A673 (cell line): ENCODE results near the gene LRRTM2. TPM values are rescaled to one million over a fixed set of nuclear protein-coding genes. Genes with fewer than 3 reads are reported as not detected.

Experiments used
- BruUV-seq: library from RNA; stranded (reverse); fragments of 400-500 nt; replicated peaks from 2 replicates; lab custom pipeline; 2021; lab: Mats Ljungman, UMichigan
- CTCF ChIA-PET: fragments of 300-600 bp; sonication (Branson Sonifier 250); formaldehyde crosslinking; loops from one replicate; lab custom pipeline; 2022; ENCODE audit warnings: antibody characterized with exemption; lab: Charles Lee
- POLR2A ChIA-PET: fragments of 300-600 bp; sonication (Branson Sonifier 250); formaldehyde crosslinking; loops from one replicate; lab custom pipeline; 2022; ENCODE audit warnings: antibody characterized with exemption; ENCODE audit not compliant: low non-redundant PET; lab: Charles Lee
- DNase-seq: peaks from one replicate; pipeline ENCODE4 v3.0.0-alpha.2; 2015; ENCODE audit warnings: low spot score
- H3K27ac ChIP-seq: fragments of 200-600 bp; sonication (generic); 2 replicates; pipeline ENCODE4 v1.5.1; 2016; ENCODE audit warnings: mixed run types, low read depth, mild to moderate bottlenecking, mixed read lengths, antibody characterized with exemption, low read length; ENCODE audit not compliant: poor library complexity, severe bottlenecking
- H3K27me3 ChIP-seq: fragments of 200-600 bp; sonication (generic); replicated peaks from 2 replicates; pipeline ENCODE4 v1.6.1; 2017; ENCODE audit warnings: mixed run types, low read depth, mild to moderate bottlenecking, mixed read lengths, antibody characterized with exemption, low read length; ENCODE audit not compliant: insufficient read depth, poor library complexity
- H3K36me3 ChIP-seq: fragments of 200-600 bp; sonication (generic); 2 replicates; pipeline ENCODE4 v1.6.1; 2016; ENCODE audit warnings: mixed run types, mild to moderate bottlenecking, mixed read lengths, antibody characterized with exemption, low read length; ENCODE audit not compliant: insufficient read depth, poor library complexity, severe bottlenecking
- H3K4me1 ChIP-seq: fragments of 200-600 bp; sonication (generic); 2 replicates; pipeline ENCODE4 v1.6.1; 2017; ENCODE audit warnings: mixed run types, mild to moderate bottlenecking, mixed read lengths, antibody characterized with exemption, low read length; ENCODE audit not compliant: insufficient read depth, poor library complexity, severe bottlenecking
- H3K4me3 ChIP-seq: fragments of 200-600 bp; sonication (generic); 2 replicates; pipeline ENCODE4 v1.5.1; 2016; ENCODE audit warnings: low read depth, mixed run types, mild to moderate bottlenecking, mixed read lengths, low read length; ENCODE audit not compliant: poor library complexity, severe bottlenecking
- H3K9me3 ChIP-seq: fragments of 200-600 bp; sonication (generic); 2 replicates; pipeline ENCODE4 v1.6.1; 2016; ENCODE audit warnings: mixed run types, low read depth, mild to moderate bottlenecking, mixed read lengths, antibody characterized with exemption, low read length; ENCODE audit not compliant: poor library complexity, severe bottlenecking
- EZH2 ChIP-seq: fragments of 200-600 bp; sonication (generic); IDR thresholded peaks from 2 replicates; pipeline ENCODE4 v1.6.1; 2017; ENCODE audit warnings: borderline replicate concordance, low read depth, mild to moderate bottlenecking, mixed read lengths, antibody characterized with exemption, low read length; ENCODE audit not compliant: poor library complexity, severe bottlenecking
- intact Hi-C: fragments of 100-400 bp; cut with micrococcal nuclease; formaldehyde crosslinking; loops from one replicate; pipeline ENCODE4 v1.10.0; 2022; ENCODE audit not compliant: unreplicated experiment
- total RNA-seq: library from RNA; stranded (reverse); gene quantifications from 2 replicates; pipeline ENCODE4 v1.2.3, GENCODE V29; 2021
- TF ChIP-seq, protein P1 (sequence below): fragments of 300-800, 200-600 bp; sonication (generic); conservative IDR thresholded peaks from 2 replicates; pipeline ENCODE4 v1.5.1; 2017; ENCODE audit warnings: low read depth, mild to moderate bottlenecking, antibody characterized with exemption, low read length, moderate library complexity, mixed read lengths

Gene LRRTM2
- total RNA-seq, 1 experiment from 2014 or later, result 0.67 TPM

- BruUV-seq, result no TSS peak
- Histone ChIP-seq H3K4me1 (no peaks in the 10 kb centered on the region), H3K27ac (no peak overlapping the region), H3K27me3 (no peaks in the 10 kb centered on the region), H3K36me3 (no peaks in the 10 kb centered on the region), H3K4me3 (no peak overlapping the region), H3K9me3 (no peaks in the 10 kb centered on the region)
- no peak for DNase-seq
- POLR2A ChIA-PET, result no interaction called here
- TF ChIP-seq EZH2, result no peak
- TF ChIP-seq, protein P1, sequence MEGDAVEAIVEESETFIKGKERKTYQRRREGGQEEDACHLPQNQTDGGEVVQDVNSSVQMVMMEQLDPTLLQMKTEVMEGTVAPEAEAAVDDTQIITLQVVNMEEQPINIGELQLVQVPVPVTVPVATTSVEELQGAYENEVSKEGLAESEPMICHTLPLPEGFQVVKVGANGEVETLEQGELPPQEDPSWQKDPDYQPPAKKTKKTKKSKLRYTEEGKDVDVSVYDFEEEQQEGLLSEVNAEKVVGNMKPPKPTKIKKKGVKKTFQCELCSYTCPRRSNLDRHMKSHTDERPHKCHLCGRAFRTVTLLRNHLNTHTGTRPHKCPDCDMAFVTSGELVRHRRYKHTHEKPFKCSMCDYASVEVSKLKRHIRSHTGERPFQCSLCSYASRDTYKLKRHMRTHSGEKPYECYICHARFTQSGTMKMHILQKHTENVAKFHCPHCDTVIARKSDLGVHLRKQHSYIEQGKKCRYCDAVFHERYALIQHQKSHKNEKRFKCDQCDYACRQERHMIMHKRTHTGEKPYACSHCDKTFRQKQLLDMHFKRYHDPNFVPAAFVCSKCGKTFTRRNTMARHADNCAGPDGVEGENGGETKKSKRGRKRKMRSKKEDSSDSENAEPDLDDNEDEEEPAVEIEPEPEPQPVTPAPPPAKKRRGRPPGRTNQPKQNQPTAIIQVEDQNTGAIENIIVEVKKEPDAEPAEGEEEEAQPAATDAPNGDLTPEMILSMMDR, result no peak
- intact Hi-C loops, result no loop called here
- CTCF ChIA-PET, result no interaction called here
Measured at GRCh38 chr5:138833080-138833479, 42.1 kb downstream of the LRRTM2 start.

DNA sequence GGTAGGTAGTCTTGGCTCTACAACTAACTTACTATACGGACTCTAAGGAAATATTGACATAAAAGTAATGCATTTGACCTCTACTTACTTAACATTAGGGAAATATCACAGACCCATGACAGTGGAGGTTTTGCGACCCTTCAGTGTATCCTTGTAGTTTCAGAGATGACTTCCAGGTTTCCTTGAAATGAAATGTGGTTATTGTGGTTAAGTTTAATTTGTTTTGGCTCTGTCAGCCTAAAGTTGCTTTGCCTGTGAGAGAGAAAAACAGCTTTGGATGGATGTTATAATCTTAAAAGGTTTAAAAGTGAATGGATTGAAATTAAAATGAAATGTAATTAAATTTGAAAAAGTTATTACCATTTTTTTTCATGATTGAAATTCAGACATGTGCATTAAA is 42.9 kb downstream of the LRRTM2 start:
- Histone ChIP-seq H3K9me3 (no peaks in the 10 kb centered on the region), H3K4me1 (no peaks in the 10 kb centered on the region), H3K4me3 (no peak overlapping the region), H3K27ac (no peak overlapping the region), H3K36me3 (no peaks in the 10 kb centered on the region), H3K27me3 (no peaks in the 10 kb centered on the region)
- POLR2A ChIA-PET, result no interaction called here
- CTCF ChIA-PET, result no interaction called here
- no peak for TF ChIP-seq EZH2
- TF ChIP-seq, protein P1, result no peak
- no TSS peak for BruUV-seq
- no peak for DNase-seq
- intact Hi-C loops, result no loop called here

- no TSS peak for BruUV-seq
Measured at GRCh38 chr5:138831703-138832102, 43.4 kb downstream of the LRRTM2 start.

More at GRCh38 chr5:138831703-138832102, 43.4 kb downstream of the LRRTM2 start:
- Histone ChIP-seq H3K9me3 (no peaks in the 10 kb centered on the region), H3K36me3 (no peaks in the 10 kb centered on the region), H3K4me1 (no peaks in the 10 kb centered on the region), H3K27me3 (no peaks in the 10 kb centered on the region), H3K4me3 (no peak overlapping the region), H3K27ac (no peak overlapping the region)
- DNase-seq, result no peak
- TF ChIP-seq EZH2, result no peak
- TF ChIP-seq, protein P1, result no peak
- intact Hi-C loops, result no loop called here
- POLR2A ChIA-PET, result no interaction called here
- CTCF ChIA-PET, result no interaction called here
